Astrocyte (in vitro differentiated cells and primary cell): ENCODE results near the gene ABCA4.

Experiments
- EZH2 ChIP-seq: IDR thresholded peaks from 2 replicates; pipeline ENCODE4 v1.6.1; 2012; ENCODE audit warnings: mild to moderate bottlenecking, low read length, inconsistent platforms; ENCODE audit not compliant: insufficient read depth
- TF ChIP-seq, protein P1 (sequence below): IDR thresholded peaks from 2 replicates; pipeline ENCODE4 v1.5.1; 2011; ENCODE audit warnings: low read depth, mild to moderate bottlenecking, inconsistent platforms, low read length, moderate library complexity; ENCODE audit not compliant: insufficient read depth

DNA sequence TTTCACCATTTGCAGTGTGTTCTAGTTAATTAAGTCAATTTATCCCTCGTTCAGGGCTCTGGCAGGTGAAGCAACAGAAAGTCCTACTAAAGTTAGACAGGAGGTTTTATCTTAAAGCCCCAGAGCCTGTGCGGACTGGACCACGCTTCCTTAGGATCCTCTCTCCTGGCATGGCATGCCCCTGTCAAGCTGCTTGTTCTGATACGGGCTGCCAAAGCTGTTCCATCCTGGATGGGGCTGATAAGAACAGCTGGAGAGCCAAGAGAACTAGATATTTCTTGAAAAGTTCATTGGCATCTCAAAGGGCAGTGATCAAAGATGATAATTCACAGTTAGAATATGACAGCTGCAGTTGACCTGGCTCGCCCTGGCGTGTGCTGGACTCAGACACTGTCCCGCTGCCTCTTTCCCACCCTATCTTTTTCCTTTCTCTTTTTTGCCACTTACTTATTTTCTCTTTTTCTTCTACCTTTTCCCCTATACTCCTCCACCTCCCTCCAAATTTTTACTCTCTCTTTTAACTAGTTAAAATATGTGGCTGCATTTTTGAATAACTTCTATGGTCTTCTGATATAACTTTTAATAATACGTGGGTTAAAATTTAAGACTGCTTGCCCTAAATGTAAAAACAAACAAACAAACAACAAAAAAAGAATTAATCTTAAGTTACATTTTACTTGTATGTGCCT lies 96.7 kb downstream of the ABCA4 start:
- TF ChIP-seq, protein P1, sequence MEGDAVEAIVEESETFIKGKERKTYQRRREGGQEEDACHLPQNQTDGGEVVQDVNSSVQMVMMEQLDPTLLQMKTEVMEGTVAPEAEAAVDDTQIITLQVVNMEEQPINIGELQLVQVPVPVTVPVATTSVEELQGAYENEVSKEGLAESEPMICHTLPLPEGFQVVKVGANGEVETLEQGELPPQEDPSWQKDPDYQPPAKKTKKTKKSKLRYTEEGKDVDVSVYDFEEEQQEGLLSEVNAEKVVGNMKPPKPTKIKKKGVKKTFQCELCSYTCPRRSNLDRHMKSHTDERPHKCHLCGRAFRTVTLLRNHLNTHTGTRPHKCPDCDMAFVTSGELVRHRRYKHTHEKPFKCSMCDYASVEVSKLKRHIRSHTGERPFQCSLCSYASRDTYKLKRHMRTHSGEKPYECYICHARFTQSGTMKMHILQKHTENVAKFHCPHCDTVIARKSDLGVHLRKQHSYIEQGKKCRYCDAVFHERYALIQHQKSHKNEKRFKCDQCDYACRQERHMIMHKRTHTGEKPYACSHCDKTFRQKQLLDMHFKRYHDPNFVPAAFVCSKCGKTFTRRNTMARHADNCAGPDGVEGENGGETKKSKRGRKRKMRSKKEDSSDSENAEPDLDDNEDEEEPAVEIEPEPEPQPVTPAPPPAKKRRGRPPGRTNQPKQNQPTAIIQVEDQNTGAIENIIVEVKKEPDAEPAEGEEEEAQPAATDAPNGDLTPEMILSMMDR = no peak
- TF ChIP-seq EZH2 = no peak
